ENCODE measurements around the gene TNPO2. TPM values are rescaled to one million over a fixed set of nuclear protein-coding genes. Genes with fewer than 3 reads are reported as not detected.
"Not testable (repeated sequence)": the region's sequence is repeated elsewhere in the genome, so short reads cannot be mapped to it uniquely, and the experiment has no call there.

TNPO2 gene
- total and polyA plus RNA-seq, 8 donors, result 15.7 to 37.2 (median 25.2) TPM

- no peak overlapping the region for H3K4me3 ChIP-seq
- DNase-seq, result no peak
- WGBS, 2 donors, result 92 to 95% methylated on average over 13 of the region's 13 CpGs
- no peaks in the 10 kb centered on the region for H3K4me1 ChIP-seq
- intact Hi-C loops (cut with DNase I), result no loop called here
- no peaks in the 10 kb centered on the region for H3K9me3 ChIP-seq
- no peaks in the 10 kb centered on the region for H3K27me3 ChIP-seq
- H3K27ac ChIP-seq, result no peak overlapping the region
- no peak for FAIRE-seq
- ATAC-seq, result no peak
- TF ChIP-seq CTCF (IDR thresholded peaks at IDR 0.05), result no peak
- H3K36me3 ChIP-seq, result peaks cover 0 to 61% (median 28%) of the 10 kb centered on the region in 3 donors
Observed at GRCh38 chr19:12705169-12705568, 18.6 kb downstream of the TNPO2 start.

- intact Hi-C loops (cut with DNase I), result no loop called here
- no peak for TF ChIP-seq CTCF (IDR thresholded peaks at IDR 0.05)
- Histone ChIP-seq H3K36me3 (peaks cover 0 to 55% (median 28%) of the 10 kb centered on the region in 3 donors), H3K4me1 (no peaks in the 10 kb centered on the region), H3K27ac (no peak overlapping the region), H3K27me3 (no peaks in the 10 kb centered on the region), H3K4me3 (no peak overlapping the region), H3K9me3 (no peaks in the 10 kb centered on the region)
- DNase-seq, result no peak
- peak in 1 of 4 donors; percentile 17 for ATAC-seq
- FAIRE-seq, result no peak
- 79% methylated on average over 9 of the region's 9 CpGs for WGBS, 2 donors
Observed at GRCh38 chr19:12703046-12703445, 20.7 kb downstream of the TNPO2 start.

- Histone ChIP-seq H3K4me3 (no peak overlapping the region), H3K36me3 (peaks cover 0 to 51% (median 26%) of the 10 kb centered on the region in 3 donors), H3K4me1 (peaks cover 0 to 3% (median 0%) of the 10 kb centered on the region in 3 donors), H3K9me3 (no peaks in the 10 kb centered on the region), H3K27me3 (no peaks in the 10 kb centered on the region), H3K27ac (no peak overlapping the region)
- no peak for FAIRE-seq
- no peak for TF ChIP-seq CTCF (IDR thresholded peaks at IDR 0.05)
- intact Hi-C loops (cut with DNase I), result no loop called here
- 88 to 89% methylated on average over 30 to 33 of the region's 33 CpGs for WGBS, 2 donors
- ATAC-seq, result no peak
- no peak for DNase-seq
Observed at GRCh38 chr19:12701596-12702282, 22.0 kb downstream of the TNPO2 start.

GRCh38 chr19:12698138-12698537, 25.6 kb downstream of the TNPO2 start:
- Histone ChIP-seq H3K4me3 (no peak overlapping the region), H3K36me3 (peaks cover 0 to 25% (median 10%) of the 10 kb centered on the region in 3 donors), H3K4me1 (peaks cover 3 to 9% (median 6%) of the 10 kb centered on the region in 3 donors), H3K9me3 (no peaks in the 10 kb centered on the region), H3K27ac (no peak overlapping the region), H3K27me3 (no peaks in the 10 kb centered on the region)
- no peak for TF ChIP-seq CTCF (IDR thresholded peaks at IDR 0.05)
- intact Hi-C loops (cut with DNase I), result no loop called here
- FAIRE-seq (no peak), ATAC-seq (no peak), DNase-seq (no peak)
- WGBS, 2 donors, result 82 to 85% methylated on average over 6 of the region's 6 CpGs

- H3K27ac ChIP-seq; H3K4me3 ChIP-seq; DNase-seq; FAIRE-seq; intact Hi-C loops (cut with DNase I); H3K4me1 ChIP-seq; H3K9me3 ChIP-seq; ATAC-seq; H3K27me3 ChIP-seq: not testable (repeated sequence)
- 94 to 96% methylated on average over 22 of the region's 22 CpGs for WGBS, 2 donors
- H3K36me3 ChIP-seq, result peaks cover 0 to 18% (median 10%) of the 10 kb centered on the region in 3 donors
Observed at GRCh38 chr19:12697425-12697824, 26.3 kb downstream of the TNPO2 start.
